HepG2 (cell line): ENCODE data around the gene LHFPL2. TPM values are rescaled to one million over a fixed set of nuclear protein-coding genes. Genes with fewer than 3 reads are reported as not detected.

Experiments
- ATAC-seq: fragments of 200-7000 bp; cut with Tn5 transposase; 3 replicates; pipeline ENCODE4 v1.9.1; 2020; ENCODE audit warnings: mild to moderate bottlenecking, moderate library complexity
- BruUV-seq: library from RNA; stranded (reverse); fragments of 400-500 nt; replicated peaks from 2 replicates; lab custom pipeline; 2021; lab: Mats Ljungman, UMichigan
- CTCF ChIA-PET: fragments of 300-600 bp; formaldehyde crosslinking; extraction: SDS; loops from one replicate; lab custom pipeline; 2021; ENCODE audit warnings: low total read pairs, inconsistent platforms, low intra/inter-chr PET ratio; lab: Yijun Ruan, JAX
- POLR2A ChIA-PET: fragments of 350-600 bp; sonication (Branson Sonifier 250); formaldehyde crosslinking; loops from one replicate; lab custom pipeline; 2020; ENCODE audit warnings: antibody characterized with exemption, inconsistent platforms; lab: Yijun Ruan, JAX
- DNase-seq: peaks from one replicate; pipeline ENCODE4 v3.0.0-alpha.2; 2015; ENCODE audit warnings: low spot score
- FAIRE-seq: peaks from 3 replicates; lab custom pipeline; 2011; peaks lifted over from hg19 to GRCh38; lab: Jason Lieb, UNC
- H2AFZ ChIP-seq: one replicate; pipeline ENCODE4 v1.6.1; 2011; ENCODE audit warnings: low read length, inconsistent platforms
- H3K27ac ChIP-seq: fragments of 300-600 bp; 3 replicates; pipeline ENCODE4 v1.8.0; 2011; ENCODE audit warnings: mixed run types, mild to moderate bottlenecking, mixed read lengths, low read length, inconsistent platforms; ENCODE audit not compliant: insufficient read depth; ENCODE audit errors: extremely low read length
- H3K27me3 ChIP-seq, 2 experiments: fragments of 200-600 bp in 1 of 2; 2 replicates in 1 of 2; 3 replicates in 1 of 2; pipeline versions ENCODE4 v1.6.0 to v1.8.0; 2011; ENCODE audit warnings: low read length in 2 of 2, mild to moderate bottlenecking in 2 of 2, moderate library complexity in 2 of 2, inconsistent platforms in 1 of 2; ENCODE audit not compliant: insufficient read depth in 2 of 2, control insufficient read depth in 1 of 2
- H3K36me3 ChIP-seq, 2 experiments: fragments of 200-600 bp in 1 of 2; replicated peaks in 1 of 2; 2 replicates in 1 of 2; 3 replicates in 1 of 2; pipeline versions ENCODE4 v1.5.1 to v1.8.0; 2011; ENCODE audit warnings: low read length in 2 of 2, inconsistent platforms in 1 of 2; ENCODE audit not compliant: insufficient read depth in 2 of 2, control insufficient read depth in 1 of 2
- H3K4me1 ChIP-seq: 2 replicates; pipeline ENCODE4 v1.5.1; 2012; ENCODE audit warnings: low read length, inconsistent platforms; ENCODE audit not compliant: insufficient read depth
- H3K4me2 ChIP-seq: 2 replicates; pipeline ENCODE4 v1.6.0; 2011; ENCODE audit warnings: low read depth, low read length, inconsistent platforms
- H3K4me3 ChIP-seq, 3 experiments: fragments of 200-600 bp in 1 of 3; sonication (generic), shearing (Covaris generic) in 1 of 3; replicated peaks in 1 of 3; 2 replicates each; pipeline ENCODE4 v1.5.1; 2011 to 2016; ENCODE audit warnings: low read length in 3 of 3, inconsistent platforms in 2 of 3, low read depth in 2 of 3, mild to moderate bottlenecking in 2 of 3, control low read depth in 1 of 3, mixed read lengths in 1 of 3; ENCODE audit not compliant: insufficient read depth in 1 of 3
- H3K79me2 ChIP-seq: one replicate; pipeline ENCODE4 v1.6.1; 2011; ENCODE audit warnings: low read length, inconsistent platforms; ENCODE audit not compliant: insufficient read depth
- H3K9ac ChIP-seq: 2 replicates; pipeline ENCODE4 v1.6.0; 2011; ENCODE audit warnings: mild to moderate bottlenecking, low read depth, low read length, inconsistent platforms; ENCODE audit not compliant: insufficient read depth
- H3K9me3 ChIP-seq: 2 replicates; pipeline ENCODE4 v1.5.1; 2012; ENCODE audit warnings: mild to moderate bottlenecking, low read length
- H4K20me1 ChIP-seq: 2 replicates; pipeline ENCODE4 v1.6.0; 2011; ENCODE audit warnings: inconsistent platforms, mild to moderate bottlenecking, low read length, moderate library complexity; ENCODE audit not compliant: insufficient read depth
- AKAP8 ChIP-seq: sonication (generic); formaldehyde crosslinking; IDR thresholded peaks from 2 replicates; pipeline ENCODE4 v1.5.1; 2020; ENCODE audit warnings: mild to moderate bottlenecking, missing genetic modification reagents
- BCL6 ChIP-seq: IDR thresholded peaks from 2 replicates; pipeline ENCODE4 v1.6.1; 2016; ENCODE audit warnings: missing genetic modification reagents, missing compliant biosample characterization
- DRAP1 ChIP-seq: IDR thresholded peaks from 2 replicates; pipeline ENCODE4 v1.6.1; 2016; ENCODE audit warnings: missing genetic modification reagents, missing compliant biosample characterization
- FOXP4 ChIP-seq: sonication (generic); formaldehyde crosslinking; IDR thresholded peaks from 2 replicates; pipeline ENCODE4 v1.4.0; 2020; ENCODE audit warnings: missing genetic modification reagents
- HMG20A ChIP-seq: IDR thresholded peaks from 2 replicates; pipeline ENCODE4 v1.6.1; 2016; ENCODE audit warnings: borderline replicate concordance
- KLF12 ChIP-seq: sonication (generic); formaldehyde crosslinking; IDR thresholded peaks from 2 replicates; pipeline ENCODE4 v1.4.0; 2020; ENCODE audit warnings: missing genetic modification reagents, borderline replicate concordance
- MIXL1 ChIP-seq: IDR thresholded peaks from 2 replicates; pipeline ENCODE4 v1.6.1; 2016
- MXD4 ChIP-seq: IDR thresholded peaks from 2 replicates; pipeline ENCODE4 v1.6.1; 2016; ENCODE audit warnings: mild to moderate bottlenecking, missing biosample characterization, missing genetic modification reagents
- SNRNP70 ChIP-seq: fragments of 200-400 bp; formaldehyde crosslinking; IDR thresholded peaks from 2 replicates; pipeline ENCODE4 v1.6.1; 2017; ENCODE audit warnings: mild to moderate bottlenecking, low read depth, low read length, moderate library complexity
- USF2 ChIP-seq, 2 experiments: sonication (generic) in 1 of 2; formaldehyde crosslinking in 1 of 2; IDR thresholded peaks; 2 replicates each; pipeline versions ENCODE4 v1.5.1 to v1.6.1; 2011 to 2020; ENCODE audit warnings: borderline replicate concordance in 1 of 2, low read depth in 1 of 2, low read length in 1 of 2, mild to moderate bottlenecking in 1 of 2, missing genetic modification reagents in 1 of 2, moderate library complexity in 1 of 2
- YEATS4 ChIP-seq: sonication (generic); formaldehyde crosslinking; IDR thresholded peaks from 2 replicates; pipeline ENCODE4 v1.4.0; 2020; ENCODE audit warnings: missing genetic modification reagents, borderline replicate concordance
- ZBTB7B ChIP-seq: sonication (generic); formaldehyde crosslinking; IDR thresholded peaks from 2 replicates; pipeline ENCODE4 v1.4.0; 2020; ENCODE audit warnings: missing genetic modification reagents
- ZNF619 ChIP-seq: sonication (generic); formaldehyde crosslinking; IDR thresholded peaks from 2 replicates; pipeline ENCODE4 v1.4.0; 2020; ENCODE audit warnings: mild to moderate bottlenecking, missing genetic modification reagents
- ZNF687 ChIP-seq: sonication (generic); formaldehyde crosslinking; IDR thresholded peaks from 2 replicates; pipeline ENCODE4 v1.5.1; 2020; ENCODE audit warnings: mild to moderate bottlenecking, missing genetic modification reagents, moderate library complexity
- WGBS: methylation state at CpG from one replicate; pipeline ENCODE4 v1.1.6; 2017; ENCODE audit warnings: low lambda C conversion rate; 5-methylcytosine and 5-hydroxymethylcytosine counted together
- in situ Hi-C: cut with HindIII; loops from 2 replicates; pipeline ENCODE4 v1.10.0; 2017; ENCODE audit warnings: low pct_unique_long_range_greater_than_20kb; ENCODE audit not compliant: extremely low pct_ligation_motif_present
- intact Hi-C: fragments of 100-400 bp; cut with micrococcal nuclease; formaldehyde crosslinking; loops from one replicate; pipeline ENCODE4 v1.10.0; 2022; ENCODE audit not compliant: unreplicated experiment
- polyA plus RNA-seq, 8 experiments: library from polyadenylated mRNA; depleted of rRNA in 3 of 8; stranded (reverse) in 7 of 8; unstranded in 1 of 8; fragments of >200 nt; fragmentation: Illumina TruSeq in 4 of 8; extraction: Trizol in 4 of 8; gene quantifications; 2 replicates each; pipeline versions ENCODE4 v1.2.1 to v1.2.3, GENCODE V29; 2011 to 2016; ENCODE audit warnings: low read depth in 4 of 8, missing spikeins in 1 of 8, mixed read lengths in 1 of 8; ENCODE audit not compliant: insufficient read depth in 1 of 8
- total RNA-seq, 5 experiments: library from RNA; depleted of rRNA; stranded (reverse); fragments of >200 nt; fragmentation: Illumina TruSeq; extraction: Trizol; gene quantifications; 2 replicates each; pipeline ENCODE4 v1.2.3, GENCODE V29; 2016; ENCODE audit warnings: low read depth in 1 of 5

The LHFPL2 gene
- total and polyA plus RNA-seq, 2 of the 13 experiments (the other 11 are each of a cell fraction or from before 2014, with no cell fraction given) = 6.0 to 20.0 TPM

GRCh38 chr5:78647838-78648358 lies 674 bp downstream of the LHFPL2 start:
- peak overlapping the region; percentile 83 for H3K27ac ChIP-seq
- H3K4me2 ChIP-seq = peak overlapping the region; percentile 90
- peak overlapping the region; percentile 84 for H3K9ac ChIP-seq
- H2AFZ ChIP-seq = peak overlapping the region; percentile 8
- ChIA-PET POLR2A (interaction anchor here (1.0 to 2.2 kb wide), 5 partner anchors 9 to 109 kb away, joined by 3 to 8 read pairs (median 3); no protein-coding TSS in a partner anchor), CTCF (no interaction called here)
- H3K79me2 ChIP-seq = peaks cover 39% of the 10 kb centered on the region
- in situ Hi-C loops = no loop called here
- WGBS = under 1% methylated on average over 26 of the region's 47 CpGs
- H3K4me3 ChIP-seq = peak overlapping the region; percentile 64 to 97 (median 84)
- H4K20me1 ChIP-seq = no peaks in the 10 kb centered on the region; the same call in 1 of the 2 replicates
- DNase-seq = no peak
- no peaks in the 10 kb centered on the region for H3K9me3 ChIP-seq
- intact Hi-C loops = loop anchor here (5.0 to 10.0 kb wide), 6 partner anchors 77 to 337 kb away; partner anchors contain the start of gene ARSB
- BruUV-seq = no TSS peak
- FAIRE-seq = no peak
- no peaks in the 10 kb centered on the region for H3K36me3 ChIP-seq
- ATAC-seq = peak; percentile 66
- H3K4me1 ChIP-seq = peaks cover 62% of the 10 kb centered on the region
- no peaks in the 10 kb centered on the region for H3K27me3 ChIP-seq
- TF ChIP-seq AKAP8 (CRISPR knock-in tag) (0 out of 2 replicates have a peak, but pooled peaks have one; percentile 53), ZNF619 (CRISPR knock-in tag) (no peak), MIXL1 (CRISPR knock-in tag) (no peak), HMG20A (no peak), KLF12 (CRISPR knock-in tag) (no peak), BCL6 (no peak), MXD4 (CRISPR knock-in tag) (no peak), DRAP1 (CRISPR knock-in tag) (no peak), ZNF687 (CRISPR knock-in tag) (peak; percentile 84), ZBTB7B (0 out of 2 replicates have a peak, but pooled peaks have one; percentile 9), YEATS4 (CRISPR knock-in tag) (peak; percentile 6; the same call in 1 of the 2 replicates), FOXP4 (no peak), USF2 (IDR thresholded peaks at IDR 0.05; ENCODE audit: low read depth, low read length) (no peak), USF2 (CRISPR knock-in tag; IDR thresholded peaks at IDR 0.05; ENCODE audit: borderline replicate concordance) (no peak), SNRNP70 (no peak)
